Measurements from ENCODE around the gene ATP2A3. TPM values are rescaled to one million over a fixed set of nuclear protein-coding genes. Genes with fewer than 3 reads are reported as not detected.

Gene ATP2A3
- total RNA-seq, 3 donors from 2014 or later = 55.8 to 68.8 (median 63.6) TPM

GRCh38 chr17:3914312-3914670 lies 49.9 kb downstream of the ATP2A3 start:
- Mint-ChIP-seq H3K4me3 (peak overlapping the region; percentile 26), H3K36me3 (ENCODE audit: insufficient read depth) (no peaks in the 10 kb centered on the region), H3K9me3 (no peaks in the 10 kb centered on the region), H3K27me3 (ENCODE audit: low read depth) (no peaks in the 10 kb centered on the region), H3K4me1 (ENCODE audit: low read depth) (peaks cover 57% of the 10 kb centered on the region)
- ATAC-seq = no peak
- no peak for DNase-seq

DNA sequence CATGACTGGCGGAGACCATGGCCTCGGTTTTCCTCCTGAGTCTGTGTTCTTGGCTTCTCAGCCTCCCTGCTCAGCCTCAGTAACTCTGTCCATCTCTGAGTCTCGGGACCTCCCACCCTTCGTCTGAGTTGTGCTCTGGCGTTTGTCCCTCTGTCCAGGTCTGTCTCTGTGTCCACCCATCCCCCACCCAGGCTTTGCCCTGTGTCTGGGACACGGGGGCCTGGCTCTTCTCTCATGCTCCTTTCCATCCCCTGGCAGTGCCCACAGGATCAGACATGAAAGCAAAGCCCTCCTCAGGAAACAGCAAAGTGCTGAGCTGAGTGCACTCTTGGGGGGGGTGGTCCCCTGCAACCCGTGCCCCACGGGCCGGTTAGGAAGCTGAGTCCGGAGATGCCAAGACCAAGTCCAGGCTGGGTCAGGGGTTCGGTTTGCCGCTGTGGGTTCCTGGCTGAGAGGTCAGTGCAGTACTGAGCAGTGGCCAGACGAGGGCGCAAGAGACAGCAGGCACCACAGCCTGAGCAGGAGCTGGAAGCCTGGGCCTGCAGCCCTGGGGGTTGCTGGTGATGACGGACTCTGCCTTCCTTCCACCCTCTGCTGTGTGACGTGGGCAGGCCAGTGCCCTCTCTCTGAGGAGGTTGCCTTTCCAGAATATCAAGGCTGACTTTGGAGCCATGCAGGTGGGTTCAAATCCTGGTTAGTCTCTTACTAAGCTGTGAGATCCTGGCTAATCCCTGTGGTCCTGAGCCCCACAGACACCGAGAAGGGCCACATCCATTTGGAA lies 50.5 kb downstream of the ATP2A3 start:
- ATAC-seq (peak; percentile 66 to 69), DNase-seq (peak; percentile 77)
- no peak overlapping the region for H3K4me3 Mint-ChIP-seq
- peaks cover 57% of the 10 kb centered on the region for H3K4me1 Mint-ChIP-seq (ENCODE audit: low read depth)
- no peaks in the 10 kb centered on the region for H3K36me3 Mint-ChIP-seq (ENCODE audit: insufficient read depth)
- H3K27me3 Mint-ChIP-seq (ENCODE audit: low read depth) = no peaks in the 10 kb centered on the region
- no peaks in the 10 kb centered on the region for H3K9me3 Mint-ChIP-seq

DNA sequence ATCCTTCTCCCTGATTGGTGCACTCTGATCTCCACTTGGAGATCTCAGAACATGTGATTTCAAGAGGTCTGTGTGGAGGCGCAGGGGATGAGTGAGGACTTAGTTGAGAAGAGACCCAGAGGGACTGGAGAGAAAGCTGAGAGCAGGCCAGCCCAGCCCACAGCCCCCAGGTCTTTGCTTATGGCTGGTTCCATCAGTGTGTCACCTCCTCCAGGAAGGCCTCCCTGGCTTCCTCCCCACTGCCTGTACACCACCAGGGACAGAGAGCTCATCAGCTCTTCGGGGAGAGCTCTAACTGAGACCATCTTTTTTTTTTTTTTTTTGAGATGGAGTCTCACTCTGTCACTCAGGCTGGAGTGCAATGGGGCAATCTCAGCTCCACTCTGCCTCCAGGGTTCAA lies 51.4 kb downstream of the ATP2A3 start:
- H3K36me3 Mint-ChIP-seq (ENCODE audit: insufficient read depth) = no peaks in the 10 kb centered on the region
- H3K27me3 Mint-ChIP-seq (ENCODE audit: low read depth) = no peaks in the 10 kb centered on the region
- ATAC-seq (no peak), DNase-seq (no peak)
- H3K9me3 Mint-ChIP-seq = no peaks in the 10 kb centered on the region
- H3K4me3 Mint-ChIP-seq = no peak overlapping the region
- peaks cover 57% of the 10 kb centered on the region for H3K4me1 Mint-ChIP-seq (ENCODE audit: low read depth)

DNA sequence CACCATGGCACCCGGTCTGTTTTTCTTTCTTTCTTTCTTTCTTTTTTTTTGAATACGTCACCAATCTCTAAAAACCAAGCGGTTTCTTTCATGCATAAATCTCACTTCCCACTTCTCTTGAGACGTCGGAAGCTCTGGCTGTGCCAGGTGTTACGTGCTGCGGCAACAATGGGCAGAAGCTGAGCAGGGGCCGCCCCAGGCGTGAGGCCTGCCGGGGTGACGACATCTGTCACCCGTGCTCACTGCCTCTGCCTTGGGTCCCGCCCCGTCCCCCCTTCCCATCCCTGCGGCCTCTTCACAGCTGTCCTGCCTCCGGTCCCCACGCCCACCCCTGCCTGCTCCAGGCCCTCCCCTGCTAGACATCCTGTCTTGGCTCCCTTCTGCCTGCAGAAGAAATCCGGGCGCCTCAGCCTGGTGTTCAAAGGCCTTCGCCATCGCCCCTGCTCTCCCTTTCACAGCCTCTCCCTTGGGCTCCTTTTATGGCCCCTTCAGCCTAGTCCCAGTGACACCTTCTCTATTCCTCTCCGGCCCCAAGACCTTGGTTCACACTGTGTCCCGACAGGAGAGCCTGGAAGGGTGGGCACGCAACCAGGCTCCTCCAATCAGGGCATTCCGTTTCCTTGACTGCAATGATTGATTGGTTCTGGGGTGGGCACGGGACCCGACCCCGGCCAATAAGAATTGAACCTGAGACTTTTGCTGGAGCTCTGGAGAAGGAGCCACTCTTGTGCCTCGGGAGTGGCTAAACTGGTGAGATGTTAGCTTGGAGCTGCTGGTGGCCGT lies 52.8 kb downstream of the ATP2A3 start:
- ATAC-seq (peak; percentile 92), DNase-seq (peak; percentile 45)
- Mint-ChIP-seq H3K9me3 (no peaks in the 10 kb centered on the region), H3K36me3 (ENCODE audit: insufficient read depth) (no peaks in the 10 kb centered on the region), H3K4me3 (peak overlapping the region; percentile 72), H3K27me3 (ENCODE audit: low read depth) (no peaks in the 10 kb centered on the region), H3K4me1 (ENCODE audit: low read depth) (peaks cover 49% of the 10 kb centered on the region)

DNA sequence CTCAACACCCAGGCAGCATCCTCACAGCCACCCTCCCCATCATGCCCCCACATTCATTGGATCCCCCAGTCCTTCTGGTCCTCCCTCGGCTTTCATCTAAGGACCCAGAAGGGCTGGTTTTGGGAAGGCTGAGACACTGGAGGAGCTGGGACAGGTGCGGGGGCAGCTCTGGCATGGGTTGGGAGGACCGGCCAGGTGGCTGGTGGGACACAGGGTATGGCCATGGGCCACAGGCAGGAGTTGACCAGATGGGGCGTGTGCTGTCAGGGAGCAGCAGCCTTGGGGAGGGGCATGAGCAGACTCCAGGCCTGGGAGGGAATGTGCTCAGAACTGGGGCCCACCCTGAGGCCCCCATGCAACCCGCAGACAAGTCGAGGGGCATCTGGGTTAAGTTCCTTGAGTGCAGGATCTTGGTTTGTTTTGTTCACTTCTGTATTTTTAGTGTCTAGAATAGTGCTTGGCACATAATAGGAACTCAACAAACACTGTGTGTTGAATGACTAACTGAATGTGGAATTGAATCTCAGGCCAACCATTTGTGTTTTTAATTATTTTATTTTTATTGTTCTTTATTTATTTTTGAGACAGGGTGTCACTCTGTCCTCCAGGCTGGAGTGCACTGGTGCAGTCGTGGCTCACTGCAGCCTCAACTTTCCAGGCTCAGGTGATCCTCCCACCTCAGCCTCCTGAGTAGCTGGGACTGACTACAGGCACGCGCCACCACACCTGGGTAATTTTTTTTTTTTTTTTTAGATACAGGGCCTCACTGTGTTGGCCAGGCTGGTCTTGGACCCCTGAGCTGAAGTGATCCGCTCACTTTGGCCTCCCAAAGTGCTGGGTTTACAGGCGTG lies 53.6 kb downstream of the ATP2A3 start:
- DNase-seq (no peak), ATAC-seq (no peak)
- Mint-ChIP-seq H3K9me3 (no peaks in the 10 kb centered on the region), H3K4me1 (ENCODE audit: low read depth) (peaks cover 43% of the 10 kb centered on the region), H3K27me3 (ENCODE audit: low read depth) (no peaks in the 10 kb centered on the region), H3K4me3 (peak overlapping the region; percentile 72), H3K36me3 (ENCODE audit: insufficient read depth) (no peaks in the 10 kb centered on the region)

DNA sequence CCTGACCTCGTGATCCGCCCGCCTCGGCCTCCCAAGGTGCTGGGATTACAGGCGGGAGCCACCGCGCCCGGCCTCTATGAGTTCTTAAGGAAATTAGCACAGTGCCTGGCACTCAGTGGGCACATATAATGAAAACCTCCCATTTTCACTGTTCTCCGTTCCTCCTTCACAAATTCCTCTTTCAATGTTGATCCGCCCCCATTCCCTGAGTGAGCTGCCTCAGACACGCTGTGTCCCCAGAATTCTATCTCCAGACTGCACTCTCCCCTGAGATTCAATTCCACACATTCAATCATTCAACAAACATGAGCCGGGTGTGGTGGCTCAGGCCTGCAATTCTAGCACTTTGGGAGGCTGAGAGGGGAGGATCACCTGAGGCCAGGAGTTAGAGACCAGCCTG lies 55.0 kb downstream of the ATP2A3 start:
- Mint-ChIP-seq H3K4me3 (no peak overlapping the region), H3K4me1 (ENCODE audit: low read depth) (peaks cover 31% of the 10 kb centered on the region), H3K27me3 (ENCODE audit: low read depth) (no peaks in the 10 kb centered on the region), H3K9me3 (no peaks in the 10 kb centered on the region), H3K36me3 (ENCODE audit: insufficient read depth) (no peaks in the 10 kb centered on the region)
- DNase-seq = no peak
- ATAC-seq = no peak

DNA sequence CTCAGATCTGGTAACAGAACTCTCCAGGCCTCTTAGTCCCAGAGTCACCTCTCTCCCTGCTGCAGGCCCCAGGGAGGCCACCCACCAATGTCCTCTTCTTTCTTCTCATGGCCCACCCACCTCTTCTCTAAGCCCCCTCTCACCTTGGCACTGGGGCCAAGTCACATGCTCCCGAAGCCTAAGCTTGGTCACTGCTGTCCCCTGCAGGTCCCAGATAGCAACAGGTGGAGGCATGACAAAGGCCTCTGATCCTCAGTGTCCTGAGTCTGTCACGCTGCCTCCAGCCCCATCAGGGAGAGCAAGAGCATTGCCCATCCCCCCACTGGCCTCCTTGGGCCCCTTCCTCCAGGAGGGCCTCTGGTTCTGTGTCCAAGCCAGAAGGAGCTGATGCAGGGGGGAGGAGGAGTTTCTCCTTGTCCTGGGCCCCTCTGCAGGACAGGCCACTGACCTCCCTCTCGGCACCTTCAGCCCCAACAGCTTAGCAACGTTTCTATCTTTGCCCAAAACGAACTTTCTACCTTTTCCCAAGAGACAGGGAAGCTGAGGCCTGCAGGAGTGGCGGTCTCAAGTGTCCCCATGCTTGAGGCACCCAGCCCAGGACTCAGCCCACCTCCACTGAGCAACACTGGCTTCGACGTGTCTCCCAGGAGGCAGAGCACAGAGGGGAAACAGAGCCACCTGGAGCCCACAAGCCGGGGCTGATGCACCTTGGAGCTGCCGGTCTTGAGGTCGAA lies 56.6 kb downstream of the ATP2A3 start:
- ATAC-seq (no peak), DNase-seq (no peak)
- H3K27me3 Mint-ChIP-seq (ENCODE audit: low read depth) = no peaks in the 10 kb centered on the region
- peaks cover 20% of the 10 kb centered on the region for H3K4me1 Mint-ChIP-seq (ENCODE audit: low read depth)
- no peak overlapping the region for H3K4me3 Mint-ChIP-seq
- H3K36me3 Mint-ChIP-seq (ENCODE audit: insufficient read depth) = no peaks in the 10 kb centered on the region
- H3K9me3 Mint-ChIP-seq = no peaks in the 10 kb centered on the region

- H3K27me3 Mint-ChIP-seq (ENCODE audit: low read depth) = no peaks in the 10 kb centered on the region
- H3K9me3 Mint-ChIP-seq = no peaks in the 10 kb centered on the region
- DNase-seq (no peak), ATAC-seq (no peak)
- no peak overlapping the region for H3K4me3 Mint-ChIP-seq
- H3K4me1 Mint-ChIP-seq (ENCODE audit: low read depth) = peaks cover 17% of the 10 kb centered on the region
- no peaks in the 10 kb centered on the region for H3K36me3 Mint-ChIP-seq (ENCODE audit: insufficient read depth)
Measured at GRCh38 chr17:3906881-3907280, 57.4 kb downstream of the ATP2A3 start.

GRCh38 chr17:3905017-3905520 lies 59.2 kb downstream of the ATP2A3 start:
- H3K27me3 Mint-ChIP-seq (ENCODE audit: low read depth) = peaks cover 3% of the 10 kb centered on the region
- peaks cover 3% of the 10 kb centered on the region for H3K4me1 Mint-ChIP-seq (ENCODE audit: low read depth)
- H3K4me3 Mint-ChIP-seq = no peak overlapping the region
- DNase-seq (no peak), ATAC-seq (no peak)
- no peaks in the 10 kb centered on the region for H3K9me3 Mint-ChIP-seq
- H3K36me3 Mint-ChIP-seq (ENCODE audit: insufficient read depth) = no peaks in the 10 kb centered on the region

- Mint-ChIP-seq H3K36me3 (ENCODE audit: insufficient read depth) (no peaks in the 10 kb centered on the region), H3K9me3 (no peaks in the 10 kb centered on the region), H3K4me1 (ENCODE audit: low read depth) (peaks cover under 1% of the 10 kb centered on the region), H3K27me3 (ENCODE audit: low read depth) (peaks cover 3% of the 10 kb centered on the region), H3K4me3 (no peak overlapping the region)
- ATAC-seq = no peak
- DNase-seq = no peak
Measured at GRCh38 chr17:3904501-3904900, 59.7 kb downstream of the ATP2A3 start.

DNA sequence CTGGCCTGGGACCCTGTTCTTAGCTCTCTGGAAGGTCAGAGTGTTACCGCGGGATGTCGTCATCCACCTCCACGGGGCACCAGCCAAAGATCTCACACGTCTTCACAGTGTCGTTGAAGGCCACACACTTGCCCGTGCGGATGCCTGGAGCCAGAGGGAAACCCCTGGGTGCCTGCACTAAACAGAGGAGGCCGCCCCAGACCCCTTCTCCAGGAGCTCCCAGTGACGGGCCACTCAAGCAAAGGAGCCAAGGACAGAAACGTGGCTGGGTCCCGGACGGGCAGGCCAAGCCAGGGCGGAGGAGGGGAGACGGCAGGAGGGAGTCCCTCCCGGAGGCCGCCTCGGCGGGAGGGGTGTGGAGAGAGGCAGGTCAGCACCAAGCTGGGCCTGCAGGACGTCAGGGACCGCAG lies 60.4 kb downstream of the ATP2A3 start:
- DNase-seq (no peak), ATAC-seq (no peak)
- H3K9me3 Mint-ChIP-seq = no peaks in the 10 kb centered on the region
- H3K27me3 Mint-ChIP-seq (ENCODE audit: low read depth) = peaks cover 3% of the 10 kb centered on the region
- H3K4me1 Mint-ChIP-seq (ENCODE audit: low read depth) = no peaks in the 10 kb centered on the region
- no peak overlapping the region for H3K4me3 Mint-ChIP-seq
- H3K36me3 Mint-ChIP-seq (ENCODE audit: insufficient read depth) = no peaks in the 10 kb centered on the region

GRCh38 chr17:3903051-3903825 lies 61.0 kb downstream of the ATP2A3 start:
- Mint-ChIP-seq H3K36me3 (ENCODE audit: insufficient read depth) (no peaks in the 10 kb centered on the region), H3K27me3 (ENCODE audit: low read depth) (peaks cover 3% of the 10 kb centered on the region), H3K4me1 (ENCODE audit: low read depth) (no peaks in the 10 kb centered on the region), H3K9me3 (no peaks in the 10 kb centered on the region), H3K4me3 (no peak overlapping the region)
- ATAC-seq (no peak), DNase-seq (no peak)

DNA sequence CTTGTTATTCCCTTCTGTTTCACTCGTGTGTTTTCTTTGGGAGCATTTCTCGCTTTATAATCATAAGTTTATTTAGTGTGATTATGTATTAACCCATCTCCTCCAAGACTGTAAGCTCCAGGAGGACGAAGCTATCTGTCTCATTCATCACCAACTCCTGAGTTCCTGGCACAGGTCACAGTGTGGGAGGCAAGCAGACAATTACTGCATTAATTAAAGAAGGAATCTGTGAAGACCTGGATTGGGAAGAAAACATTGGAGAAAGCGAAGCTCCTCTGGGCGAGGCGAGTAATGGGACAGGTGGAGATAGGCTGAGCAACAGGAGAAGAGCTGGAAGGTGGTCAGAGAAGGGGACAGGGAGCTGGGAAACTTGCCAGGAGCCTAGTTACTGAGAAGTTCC lies 63.6 kb downstream of the ATP2A3 start:
- Mint-ChIP-seq H3K9me3 (no peaks in the 10 kb centered on the region), H3K4me3 (no peak overlapping the region), H3K27me3 (ENCODE audit: low read depth) (peaks cover 3% of the 10 kb centered on the region), H3K4me1 (ENCODE audit: low read depth) (no peaks in the 10 kb centered on the region), H3K36me3 (ENCODE audit: insufficient read depth) (no peaks in the 10 kb centered on the region)
- no peak for DNase-seq
- no peak for ATAC-seq

Data from activated T-cell treated with anti-CD3 and anti-CD28 coated beads, Interleukin-2, amount 50 U/mL, for 4 hours (primary cell).